ENCODE results near the gene MINDY1.

MINDY1 gene

GRCh38 chr1:151012684-151013471, 6.2 kb upstream of the MINDY1 start:
- Histone ChIP-seq H3K4me3 (no peak overlapping the region), H3K27ac (peak overlapping the region; percentile 33 to 83)
- DNase-seq (ENCODE audit: low spot score) = no peak
- no peak for TF ChIP-seq CTCF (IDR thresholded peaks at IDR 0.05)

DNA sequence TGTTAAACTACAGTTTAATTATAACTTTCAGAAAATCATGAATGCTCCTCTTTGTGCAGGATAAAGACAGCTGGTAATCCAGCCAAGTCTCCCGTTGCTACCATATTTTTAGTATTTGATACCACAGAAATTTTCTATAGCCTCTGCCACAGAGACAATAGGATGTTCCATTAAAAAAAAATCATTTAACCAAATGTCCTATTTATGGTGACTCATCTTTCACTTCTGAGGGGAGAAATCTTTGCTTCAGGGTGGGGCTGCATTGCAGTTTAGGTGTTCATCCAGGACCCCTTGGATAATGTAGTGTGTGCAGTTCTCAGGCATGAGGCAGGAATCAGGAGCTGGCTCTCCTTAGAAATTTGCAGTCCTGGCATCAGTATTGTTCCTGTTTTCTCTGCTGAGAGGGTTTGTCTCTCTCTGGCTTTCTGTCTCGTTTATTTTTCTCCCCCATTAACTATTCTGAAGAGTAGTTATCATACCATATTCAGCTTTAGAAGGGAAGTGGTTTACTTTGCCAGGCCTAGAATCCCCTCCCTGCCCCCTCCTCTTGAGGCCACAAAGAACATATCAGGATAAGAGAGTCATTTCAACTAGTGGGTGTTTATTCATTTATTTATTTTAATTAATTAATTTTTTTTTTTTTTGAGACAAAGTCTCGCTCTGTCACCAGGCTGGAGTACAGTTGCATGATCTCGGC, 4.6 kb upstream of the MINDY1 start:
- DNase-seq (ENCODE audit: low spot score) = no peak

DNA sequence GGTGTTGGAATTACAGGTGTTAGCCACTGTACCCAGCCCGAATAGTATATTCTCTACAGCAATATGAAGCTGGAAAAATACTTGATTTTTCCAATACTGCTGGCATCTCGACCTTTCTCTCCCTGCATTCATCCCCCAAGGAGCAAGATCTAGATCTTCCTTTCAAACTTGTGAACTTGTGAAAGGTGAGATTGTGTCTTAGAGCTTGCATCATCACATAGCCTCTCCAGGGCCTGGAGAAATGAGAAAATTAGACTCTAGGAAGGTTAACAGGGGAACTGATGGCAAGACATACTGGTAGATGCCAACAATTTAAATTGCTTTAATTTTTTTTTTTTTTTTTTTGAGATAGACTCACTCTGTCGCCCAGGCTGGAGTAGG, 3.6 kb upstream of the MINDY1 start:
- Histone ChIP-seq H3K27ac (no peak overlapping the region), H3K4me3 (no peak overlapping the region)
- DNase-seq (ENCODE audit: low spot score) = no peak
- no peak for TF ChIP-seq CTCF (IDR thresholded peaks at IDR 0.05)

More for the DNA sequence above, 4.6 kb upstream of the MINDY1 start:
- TF ChIP-seq CTCF (IDR thresholded peaks at IDR 0.05) = no peak
- H3K4me3 ChIP-seq = no peak overlapping the region
- peak overlapping the region in 1 of 2 donors; percentile 33 for H3K27ac ChIP-seq

DNA sequence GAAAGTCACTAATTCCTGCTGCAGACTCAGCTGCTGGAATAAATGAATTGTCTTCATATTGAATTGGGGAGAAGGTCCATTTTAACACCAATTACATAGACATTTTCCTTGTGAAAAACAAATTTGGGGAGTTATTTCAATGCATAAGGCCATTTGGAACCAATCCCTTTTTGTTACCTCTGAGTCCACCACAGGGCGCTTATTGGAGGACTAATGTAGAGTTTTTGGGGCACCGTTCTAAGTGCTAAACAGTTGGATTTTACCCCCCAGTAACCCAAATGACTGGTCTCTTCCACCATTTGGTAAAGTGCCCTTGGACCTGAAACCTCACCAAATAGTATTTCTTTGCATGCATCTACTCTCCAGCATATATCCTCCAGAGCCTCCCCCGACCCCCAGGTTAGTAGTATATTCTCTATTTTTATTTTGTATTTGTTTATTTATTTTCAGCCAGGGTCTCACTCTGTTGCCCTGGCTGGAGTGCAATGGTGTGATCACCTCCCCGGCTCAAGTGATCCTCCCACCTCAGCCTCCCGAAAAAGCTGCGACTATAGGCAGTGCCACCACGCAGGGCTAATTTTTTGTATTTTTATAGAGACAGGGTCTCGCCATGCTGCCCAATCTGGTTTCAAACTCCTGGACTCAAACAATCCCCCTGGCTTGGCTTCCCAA, 3.1 kb upstream of the MINDY1 start:
- no peak for TF ChIP-seq CTCF (IDR thresholded peaks at IDR 0.05)
- Histone ChIP-seq H3K4me3 (peak overlapping the region; percentile 91), H3K27ac (peak overlapping the region in 1 of 2 donors; percentile 94)
- no peak for DNase-seq (ENCODE audit: low spot score)

GRCh38 chr1:151009206-151009587, 2.5 kb upstream of the MINDY1 start:
- Histone ChIP-seq H3K4me3 (peak overlapping the region; percentile 91), H3K27ac (peak overlapping the region; percentile 64 to 94)
- no peak for TF ChIP-seq CTCF (IDR thresholded peaks at IDR 0.05)
- DNase-seq (ENCODE audit: low spot score) = no peak

GRCh38 chr1:151008244-151009205, 1.8 kb upstream of the MINDY1 start, which contains the start of gene PRUNE1:
TSS of gene PRUNE1 (plus strand) at chr1:151008449. CDS start at chr1:151008633, 184 bp downstream.
- Histone ChIP-seq H3K27ac (peak within 1 kb of the TSS; percentile 64 to 94), H3K4me3 (peak within 1 kb of the TSS; percentile 91)
- DNase-seq (ENCODE audit: low spot score) = peak; percentile 98
- TF ChIP-seq CTCF (IDR thresholded peaks at IDR 0.05) = no peak

Measured in coronary artery (tissue), 2 donors.